ENCODE data around the gene NFIX. TPM values are rescaled to one million over a fixed set of nuclear protein-coding genes. Genes with fewer than 3 reads are reported as not detected.

The NFIX gene
- total and polyA plus RNA-seq, 2 of the 13 experiments (the other 11 are each of a cell fraction or from before 2014, with no cell fraction given): 3.4 to 5.4 TPM

GRCh38 chr19:12946092-12946721 lies 49.1 kb upstream of the NFIX start (continued):
- no peak for TF ChIP-seq RNF219 (CRISPR knock-in tag; IDR thresholded peaks at IDR 0.05)
- peak; percentile 62 for TF ChIP-seq RBFOX2 (IDR thresholded peaks at IDR 0.05; ENCODE audit: low read depth, low read length)
- 0 out of 2 replicates have a peak, but pooled peaks have one; percentile 12 for TF ChIP-seq ARID4A (CRISPR knock-in tag; IDR thresholded peaks at IDR 0.05; ENCODE audit: borderline replicate concordance)
- no peak for TF ChIP-seq TCF12 (IDR thresholded peaks at IDR 0.05)
- 0 out of 2 replicates have a peak, but pooled peaks have one; percentile 53 for TF ChIP-seq TCF12 (CRISPR knock-in tag; IDR thresholded peaks at IDR 0.05)
- TF ChIP-seq MED1 (CRISPR knock-in tag; IDR thresholded peaks at IDR 0.05): no peak
- TF ChIP-seq ZNF883 (CRISPR knock-in tag; IDR thresholded peaks at IDR 0.05; ENCODE audit: not compliant biosample characterization): no peak
- no peak for TF ChIP-seq E2F1 (CRISPR knock-in tag; IDR thresholded peaks at IDR 0.05)
- TF ChIP-seq YEATS4 (CRISPR knock-in tag; IDR thresholded peaks at IDR 0.05; ENCODE audit: borderline replicate concordance): peak; percentile 10; the same call in 1 of the 2 replicates
- no peak for TF ChIP-seq SCMH1 (CRISPR knock-in tag; IDR thresholded peaks at IDR 0.05; ENCODE audit: borderline replicate concordance)
- no peak for TF ChIP-seq YEATS2 (CRISPR knock-in tag; IDR thresholded peaks at IDR 0.05; ENCODE audit: borderline replicate concordance)
- TF ChIP-seq ZNF275 (CRISPR knock-in tag; IDR thresholded peaks at IDR 0.05; ENCODE audit: borderline replicate concordance): no peak
- TF ChIP-seq FOXK2 (IDR thresholded peaks at IDR 0.05): no peak
- no peak for TF ChIP-seq ZBTB25 (CRISPR knock-in tag; IDR thresholded peaks at IDR 0.05)
- no peak for TF ChIP-seq SRSF4 (IDR thresholded peaks at IDR 0.05; ENCODE audit: low read depth, low read length, poor library complexity, severe bottlenecking)
- TF ChIP-seq ZNF549 (CRISPR knock-in tag; IDR thresholded peaks at IDR 0.05): no peak
